ENCODE data around the gene SPATA4.
"Not testable (repeated sequence)": the region's sequence is repeated elsewhere in the genome, so short reads cannot be mapped to it uniquely, and the experiment has no call there.

SPATA4 gene

DNA sequence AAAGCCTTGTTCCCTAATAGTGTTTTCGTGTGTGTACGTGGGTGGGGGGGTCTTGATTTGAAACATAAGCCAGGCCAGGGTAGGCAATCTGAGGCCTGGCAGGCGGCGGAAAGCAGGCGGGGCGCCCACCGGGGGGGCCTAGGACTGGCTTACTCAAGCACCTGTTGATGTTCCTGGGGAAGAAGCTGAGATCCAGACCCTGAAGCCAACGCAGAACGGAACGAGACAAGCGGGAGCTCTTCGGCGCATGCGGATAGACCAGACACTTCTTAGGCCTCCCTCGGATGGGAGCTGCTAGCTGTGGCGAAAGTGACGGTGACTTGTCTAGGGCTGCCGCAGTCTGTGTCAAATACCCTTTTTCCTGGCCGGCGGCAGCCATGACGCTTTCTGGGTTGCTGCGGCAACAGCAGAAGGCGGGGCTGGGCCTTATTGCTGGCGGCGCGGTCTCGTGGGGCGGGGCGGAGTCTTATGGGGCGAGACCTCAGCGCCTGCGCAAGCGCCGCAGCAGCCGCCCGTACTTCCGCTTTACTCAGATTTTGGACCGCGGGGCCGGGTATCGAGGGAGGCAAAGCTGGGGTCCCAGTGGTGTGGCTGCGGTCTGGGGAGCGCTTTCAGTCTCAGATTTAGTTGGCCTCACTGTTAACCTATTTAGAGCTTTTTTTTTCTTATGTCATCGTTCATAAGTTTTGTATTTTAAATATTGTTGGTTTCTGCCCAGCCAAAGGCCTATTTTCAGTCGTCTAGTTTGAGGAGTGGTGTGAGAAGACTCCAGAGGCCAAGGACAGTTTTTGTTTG is at the start of gene SPATA4:
Gene SPATA4 (minus strand): TSS at position 402 of the 795 bp plus-strand sequence. CDS start 23 bp downstream, at position 379.
- DNase-seq (ENCODE audit: low spot score), result peak; percentile 97

DNA sequence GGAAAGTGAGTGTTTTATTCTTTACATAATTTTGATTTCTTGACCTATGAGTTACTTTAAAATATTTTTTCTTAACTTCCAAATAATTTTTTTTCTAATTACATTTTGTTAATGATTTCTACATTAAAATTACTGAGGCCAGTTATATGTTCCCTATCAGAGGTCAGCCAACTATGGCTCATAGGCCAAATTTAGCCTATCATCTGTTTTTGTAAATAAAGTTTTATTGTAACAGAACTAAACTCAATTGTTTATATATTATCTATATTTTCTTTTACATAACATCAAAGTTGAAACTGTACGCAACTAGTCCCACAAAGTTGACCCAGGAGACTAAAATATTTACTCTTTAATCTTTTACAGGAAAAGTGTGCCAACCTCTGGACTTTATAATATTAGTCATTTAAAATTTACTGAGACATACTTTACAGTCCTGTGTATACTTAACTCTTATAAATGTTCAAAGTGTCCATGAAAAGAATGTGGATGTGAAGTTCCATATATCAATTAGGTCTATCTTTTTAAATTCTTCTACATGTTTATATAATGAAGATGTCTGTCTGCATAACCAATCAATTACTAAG is 47.5 kb upstream of the SPATA4 start:
- no peak for DNase-seq (ENCODE audit: low spot score)

DNA sequence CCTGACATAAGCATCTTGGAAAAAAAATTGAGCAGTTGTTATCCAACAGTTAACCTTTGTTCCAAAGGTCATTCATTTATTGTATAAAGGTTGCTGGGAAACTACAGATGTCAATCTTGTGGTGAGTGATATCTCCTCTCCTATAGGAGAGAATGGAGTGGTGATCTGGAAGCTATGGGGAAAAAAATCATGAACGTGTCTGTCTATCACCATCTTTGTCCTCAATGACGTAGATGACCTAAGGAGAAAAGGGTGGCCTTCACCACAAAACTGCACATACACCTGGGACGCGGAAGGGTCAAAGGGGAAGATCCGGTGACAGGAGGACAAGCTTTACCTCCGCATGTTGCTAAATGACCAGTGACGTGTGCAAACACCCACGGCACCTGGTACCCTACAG is 46.3 kb upstream of the SPATA4 start:
- DNase-seq (ENCODE audit: low spot score), result no peak

DNA sequence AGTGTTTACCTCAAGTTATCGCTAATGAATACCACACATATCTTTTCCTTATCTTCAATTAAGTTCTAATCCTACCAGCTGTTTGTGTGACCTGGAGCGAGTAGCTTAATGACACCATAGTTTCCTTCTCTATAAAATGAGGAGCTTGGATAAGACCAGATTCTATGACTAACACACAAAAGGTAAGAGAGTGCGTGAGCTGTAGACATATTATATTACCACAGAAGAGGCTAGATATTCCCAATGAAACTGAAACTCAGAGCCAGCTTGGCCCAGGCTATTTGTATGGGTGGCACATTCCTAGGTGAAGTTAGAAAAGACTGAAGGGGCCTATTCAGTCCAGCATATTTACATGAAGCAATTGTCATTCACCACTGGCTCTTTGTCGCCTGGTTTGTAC is 43.4 kb upstream of the SPATA4 start:
- DNase-seq (ENCODE audit: low spot score), result no peak

DNA sequence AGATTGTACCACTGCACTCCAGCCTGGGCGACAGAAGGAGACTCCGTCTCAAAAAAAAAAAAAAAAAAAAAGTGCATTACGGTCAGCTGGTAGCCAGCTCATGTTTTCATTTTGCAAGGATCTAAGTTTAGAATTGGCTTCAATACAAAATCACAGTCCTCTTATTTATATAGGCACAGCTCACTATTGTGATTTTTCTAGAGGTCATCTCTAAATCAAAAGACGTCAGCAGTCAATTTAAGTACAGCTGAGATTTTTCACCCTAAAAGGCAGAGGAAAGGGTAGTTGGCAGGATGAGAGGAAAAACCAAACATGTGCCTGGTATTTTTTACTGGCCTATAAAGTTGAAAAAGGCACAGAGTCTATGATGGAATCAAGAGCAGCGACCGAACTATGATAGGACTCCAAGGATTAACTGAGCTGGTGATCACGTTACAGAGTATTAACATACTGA is 42.8 kb upstream of the SPATA4 start:
- DNase-seq (ENCODE audit: low spot score), result no peak

DNA sequence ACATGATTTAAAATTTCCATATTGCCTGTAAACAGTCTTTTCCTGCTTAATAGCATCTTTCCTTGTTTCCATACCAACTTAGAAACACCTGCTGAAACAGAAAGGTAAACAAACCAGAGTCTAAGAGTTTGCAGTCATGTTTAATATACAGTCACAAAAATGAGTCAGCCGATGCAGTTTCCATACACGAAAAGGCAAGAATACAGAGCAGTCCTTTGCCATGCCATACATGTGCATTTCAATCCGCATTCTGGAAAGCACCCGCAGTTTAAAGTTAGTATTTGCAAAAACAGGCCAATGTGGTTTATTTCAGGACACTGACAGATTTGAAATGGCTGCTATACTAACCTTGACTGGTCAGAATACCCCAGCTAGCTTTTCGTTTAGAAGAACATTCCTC is 41.6 kb upstream of the SPATA4 start:
- DNase-seq (ENCODE audit: low spot score), result no peak

DNA sequence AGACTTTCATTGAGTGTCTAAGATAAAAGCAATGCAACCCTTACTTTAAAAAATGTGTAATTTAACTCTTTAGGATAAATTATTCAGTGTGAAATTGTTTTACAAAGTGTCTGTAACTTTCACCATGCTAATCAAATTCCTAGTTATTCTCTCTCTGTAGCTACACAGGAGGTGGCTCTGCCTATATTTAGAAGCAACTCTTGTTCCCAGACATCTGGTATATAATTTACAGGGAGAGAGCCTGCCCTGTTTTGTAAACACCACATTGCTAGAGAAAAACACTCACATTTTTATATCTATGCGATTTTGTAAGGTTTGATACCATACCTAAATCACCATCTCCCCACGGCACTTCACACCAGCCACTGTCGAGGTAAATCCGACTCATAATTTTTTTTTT is 35.5 kb upstream of the SPATA4 start:
- no peak for DNase-seq (ENCODE audit: low spot score)

DNA sequence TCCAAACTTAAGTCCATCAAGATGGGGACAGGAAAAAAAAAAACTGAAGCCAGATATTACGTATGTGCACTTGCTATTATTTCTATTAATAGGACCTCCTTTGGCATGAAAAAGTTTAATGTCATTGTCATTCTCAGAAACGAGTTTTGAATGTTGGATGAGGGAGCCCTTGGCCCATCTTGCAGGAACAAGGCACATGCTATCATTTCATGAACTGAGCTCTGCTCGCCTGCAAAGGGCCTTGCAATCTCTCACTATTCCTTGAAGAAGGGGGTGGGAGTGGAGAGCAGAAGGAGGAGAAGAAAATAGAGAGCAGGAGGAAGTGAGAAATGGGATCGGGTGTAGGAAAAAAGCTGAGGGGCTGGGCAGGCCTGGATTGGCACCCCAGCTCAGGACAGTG is 34.3 kb upstream of the SPATA4 start:
- no peak for DNase-seq (ENCODE audit: low spot score)

DNA sequence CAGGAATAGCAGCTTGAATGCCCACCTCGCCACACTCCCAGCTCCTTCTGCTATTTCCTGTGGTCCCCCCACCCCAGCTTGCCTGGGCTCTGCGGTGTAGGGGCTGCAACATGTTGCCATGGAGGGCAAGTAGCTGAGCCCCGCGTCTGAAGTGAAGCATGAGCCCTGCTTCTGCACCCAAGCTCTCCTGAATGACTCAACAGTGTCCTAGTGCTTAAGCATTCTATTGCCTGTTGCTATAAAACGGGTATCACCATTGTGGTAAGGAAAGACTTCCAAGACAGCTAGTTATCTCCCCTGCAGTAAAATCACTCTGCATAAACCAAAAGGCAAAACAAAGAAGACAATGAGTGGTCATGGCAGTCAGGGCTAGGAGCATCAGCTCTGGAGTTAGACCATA is 31.4 kb upstream of the SPATA4 start:
- no peak for DNase-seq (ENCODE audit: low spot score)

DNA sequence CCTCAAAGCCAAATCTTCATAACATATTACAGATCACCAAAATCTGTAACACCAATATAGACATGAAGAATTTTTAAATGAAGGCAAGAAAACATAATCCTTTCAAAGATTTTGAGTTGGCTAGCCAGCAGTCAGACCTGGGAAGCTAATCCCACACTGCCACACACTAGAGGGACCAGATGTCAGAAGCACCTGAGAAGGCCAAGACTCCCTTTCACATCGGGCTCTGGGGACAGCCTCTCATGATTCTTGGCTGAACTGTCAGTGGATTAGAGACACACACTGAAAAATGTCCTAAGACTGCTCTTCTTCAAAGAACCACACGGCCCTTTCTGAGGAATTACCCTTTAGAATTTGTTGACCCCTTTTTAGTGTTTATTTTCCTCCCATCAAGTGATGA is 28.2 kb upstream of the SPATA4 start:
- no peak for DNase-seq (ENCODE audit: low spot score)

DNA sequence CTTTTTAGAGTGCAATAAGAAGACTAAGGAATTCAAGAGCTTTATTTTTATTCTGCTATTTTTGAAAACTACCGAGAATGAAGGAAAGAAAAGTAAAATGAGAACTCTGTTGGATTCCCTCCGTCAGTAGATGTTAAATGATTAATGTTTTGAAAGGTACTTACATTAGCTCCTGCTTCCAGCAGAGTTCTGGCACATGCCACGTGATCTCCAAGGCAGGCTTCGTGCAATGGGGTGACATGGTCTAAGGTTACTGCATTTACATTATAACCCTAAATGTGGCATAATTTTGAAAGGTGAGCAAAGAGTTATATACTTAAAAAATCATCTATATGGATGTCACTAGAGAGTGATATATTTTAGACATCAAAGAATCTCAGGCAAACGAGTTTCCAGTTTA is 26.8 kb upstream of the SPATA4 start:
- DNase-seq (ENCODE audit: low spot score), result no peak

DNA sequence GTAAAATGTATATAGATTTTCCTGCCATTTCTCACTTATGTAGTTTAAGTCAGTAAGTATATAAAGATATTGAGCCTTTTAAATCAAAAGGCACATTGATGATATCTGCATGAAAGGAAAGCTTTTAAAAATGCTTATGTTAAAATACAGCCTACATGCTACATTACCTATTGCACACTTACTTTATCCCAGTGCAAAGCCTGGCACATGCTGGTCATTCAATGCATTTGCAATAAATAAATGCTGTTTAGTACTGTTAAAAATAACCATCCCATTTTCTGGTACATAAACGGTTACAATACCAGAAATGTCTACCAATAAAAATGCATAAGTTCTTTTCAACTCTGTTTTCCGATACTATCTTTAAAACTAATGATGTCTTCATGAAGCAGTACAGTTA is 22.1 kb upstream of the SPATA4 start:
- no peak for DNase-seq (ENCODE audit: low spot score)

DNA sequence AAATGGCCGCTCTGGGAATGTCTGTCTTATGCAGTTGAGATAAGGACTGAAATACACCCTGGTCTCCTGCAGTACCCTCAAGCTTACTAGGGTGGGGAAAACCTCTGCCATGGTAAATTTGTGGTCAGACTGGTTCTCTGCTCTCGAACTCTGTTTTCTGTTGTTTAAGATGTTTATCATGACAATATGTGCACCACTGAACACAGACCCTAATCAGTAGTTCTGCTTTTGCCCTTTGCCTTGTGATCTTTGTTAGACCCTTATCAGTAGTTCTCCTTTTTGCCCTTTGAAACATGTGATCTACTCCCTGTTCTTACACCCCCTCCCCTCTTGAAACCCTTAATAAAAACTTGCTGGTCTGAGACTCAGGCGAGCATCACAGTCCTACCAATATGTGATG is 17.0 kb upstream of the SPATA4 start:
- DNase-seq (ENCODE audit: low spot score), result not testable (repeated sequence)

DNA sequence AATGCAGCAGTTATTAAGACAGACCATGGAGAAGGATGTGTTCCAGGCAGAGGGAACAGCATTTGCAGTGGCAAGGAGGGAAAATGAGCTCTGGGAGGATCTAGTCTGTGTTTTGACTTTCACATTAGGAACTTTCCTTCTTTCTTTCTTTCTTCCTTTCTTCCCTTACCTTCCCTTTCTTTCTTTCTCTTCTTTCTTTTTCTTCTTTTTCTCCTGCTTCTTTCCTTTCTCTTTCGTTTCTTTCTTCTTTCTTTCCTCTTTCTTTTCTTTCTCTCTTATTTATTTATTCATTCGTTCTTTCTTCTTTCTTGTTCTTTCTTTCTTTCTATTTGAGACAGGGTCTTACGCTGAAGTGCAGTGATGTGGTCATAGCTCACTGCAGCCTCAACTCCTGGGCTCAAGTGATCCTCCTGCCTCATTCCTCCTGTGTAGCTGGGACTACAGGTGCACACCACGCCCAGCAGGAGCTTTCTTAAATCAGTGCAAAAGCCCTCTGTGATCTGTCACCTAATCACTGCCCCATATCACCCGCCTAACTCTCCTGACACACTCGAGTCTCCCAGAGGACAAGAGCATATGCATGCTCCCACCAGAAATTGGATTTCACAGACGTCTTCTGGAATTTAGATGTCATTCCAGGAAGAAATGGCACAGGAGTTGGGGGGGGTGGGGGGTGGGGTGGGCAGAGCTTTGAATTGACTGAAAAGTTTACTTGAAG is 15.4 kb upstream of the SPATA4 start:
- DNase-seq (ENCODE audit: low spot score), result no peak

DNA sequence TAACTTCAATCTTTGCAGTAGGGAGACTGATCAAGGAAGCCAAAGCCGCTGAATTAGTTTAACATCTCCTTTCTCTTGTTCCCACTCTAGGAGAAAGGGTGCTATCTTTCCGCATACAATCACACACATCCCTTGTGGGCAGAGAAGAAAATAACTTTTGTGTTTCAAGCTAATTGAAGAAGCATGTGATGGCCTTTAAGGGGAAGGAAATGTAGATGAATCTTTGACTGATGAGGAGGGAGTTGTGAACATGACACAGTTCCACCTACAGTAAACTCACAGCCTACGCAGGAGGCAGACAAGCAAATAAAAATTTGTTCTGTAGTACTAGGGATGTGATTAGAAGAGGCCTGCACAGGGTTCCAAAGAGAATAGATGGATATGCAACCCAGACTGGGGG is 14.7 kb upstream of the SPATA4 start:
- DNase-seq (ENCODE audit: low spot score), result no peak

DNA sequence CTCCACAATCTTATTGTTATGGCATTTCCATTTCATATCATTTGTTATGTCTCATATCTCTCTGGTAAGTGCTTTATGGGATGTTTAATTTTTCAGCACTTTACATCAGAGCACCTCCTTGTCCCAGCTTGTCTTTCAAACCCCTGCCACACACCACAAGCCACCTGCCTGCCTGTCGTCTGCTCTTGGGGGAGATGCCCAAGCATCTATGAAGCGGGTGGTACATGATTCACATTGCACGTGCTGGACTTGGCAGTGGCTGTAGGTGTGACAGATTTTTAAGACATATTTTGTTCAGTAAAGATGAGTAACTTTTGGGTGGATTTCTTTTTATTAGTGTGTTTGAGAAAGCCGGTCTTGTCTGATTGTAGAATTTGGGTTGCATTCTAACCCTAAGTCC is 14.2 kb upstream of the SPATA4 start:
- no peak for DNase-seq (ENCODE audit: low spot score)

DNA sequence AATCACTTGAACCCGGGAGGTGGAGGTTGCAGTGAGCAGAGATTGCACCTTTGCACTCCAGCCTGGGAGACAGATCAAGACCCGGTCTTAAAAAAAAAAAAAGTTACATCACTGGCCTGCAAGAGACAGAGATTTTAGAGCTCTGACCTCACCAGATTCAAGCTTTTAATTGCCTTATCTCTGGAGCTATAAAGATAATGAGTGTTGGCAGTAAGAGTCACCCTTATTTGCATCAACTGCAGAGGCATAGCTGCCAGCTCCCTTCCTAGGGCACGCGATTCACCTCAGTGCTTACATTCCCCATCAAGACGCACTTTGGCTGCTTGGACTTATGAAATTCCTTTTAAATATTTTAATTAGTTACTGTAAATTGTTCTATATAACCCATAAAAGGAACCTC is 12.5 kb upstream of the SPATA4 start:
- DNase-seq (ENCODE audit: low spot score), result no peak

DNA sequence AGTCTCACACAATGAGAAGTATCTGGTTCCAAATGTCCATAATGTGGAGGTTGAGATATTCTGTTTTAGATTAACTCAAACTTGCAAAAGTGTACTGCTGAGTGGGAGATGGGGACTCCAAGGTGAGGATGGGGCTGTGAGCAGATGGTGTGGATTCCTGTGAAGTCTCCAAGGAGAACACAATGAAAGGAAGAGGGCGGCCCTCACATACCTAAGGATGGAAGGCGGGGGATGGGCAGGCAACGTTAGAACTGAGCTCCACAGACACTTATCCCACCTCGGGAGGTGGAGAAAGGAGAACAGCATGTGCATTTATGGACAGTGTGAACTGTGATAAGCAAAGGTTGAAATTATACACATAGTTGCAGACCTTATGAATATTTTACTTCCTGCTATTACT is 9.9 kb upstream of the SPATA4 start:
- DNase-seq (ENCODE audit: low spot score), result no peak

DNA sequence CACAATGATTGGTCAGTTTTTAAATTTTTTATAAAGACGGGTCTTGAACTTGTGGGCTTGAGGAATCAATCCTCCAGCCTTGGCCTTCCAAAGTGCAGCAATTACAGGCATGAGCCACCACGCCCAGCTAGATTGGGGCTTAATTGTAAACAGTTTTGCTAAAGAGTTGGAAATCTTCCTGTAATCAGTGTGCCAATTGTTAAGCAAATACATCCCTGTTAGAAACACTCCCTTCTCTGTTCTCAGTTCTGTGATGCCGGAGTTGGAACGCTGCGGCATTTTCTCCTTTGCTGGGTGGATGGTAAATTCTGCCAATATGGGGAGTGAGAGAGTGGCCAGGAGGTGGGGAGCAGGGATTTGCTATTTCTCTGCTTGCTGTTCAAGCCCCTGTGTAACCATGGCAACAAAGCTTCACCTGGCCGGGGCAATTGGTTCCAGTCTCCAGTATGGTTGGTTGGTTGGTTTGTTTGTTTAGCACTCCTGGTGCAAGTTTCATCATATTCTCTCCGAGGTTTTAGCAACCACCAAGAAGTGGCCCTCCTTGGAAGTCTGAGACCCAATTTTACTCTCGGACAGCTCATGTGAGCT is 3.0 kb upstream of the SPATA4 start:
- DNase-seq (ENCODE audit: low spot score), result no peak

DNA sequence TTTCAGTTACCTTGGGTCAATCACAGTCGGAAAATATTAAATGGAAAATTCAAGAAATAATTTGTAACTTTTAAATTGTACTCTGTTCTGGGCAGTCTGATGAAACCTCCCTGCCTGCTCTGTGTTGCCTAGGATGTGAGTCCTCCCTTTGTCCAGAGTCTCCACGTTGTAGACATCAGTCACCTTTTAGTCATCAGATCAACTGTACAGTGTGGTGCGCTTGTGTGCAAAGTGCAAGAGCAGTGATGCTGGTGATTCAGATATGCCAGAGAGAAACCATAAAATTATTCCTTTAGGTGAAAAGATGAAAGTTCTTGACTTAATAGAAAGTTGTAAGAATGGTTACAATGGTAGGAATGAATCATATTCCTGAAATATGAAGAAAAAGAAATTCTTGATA is 1.4 kb downstream of the SPATA4 start:
- no peak for DNase-seq (ENCODE audit: low spot score)

DNA sequence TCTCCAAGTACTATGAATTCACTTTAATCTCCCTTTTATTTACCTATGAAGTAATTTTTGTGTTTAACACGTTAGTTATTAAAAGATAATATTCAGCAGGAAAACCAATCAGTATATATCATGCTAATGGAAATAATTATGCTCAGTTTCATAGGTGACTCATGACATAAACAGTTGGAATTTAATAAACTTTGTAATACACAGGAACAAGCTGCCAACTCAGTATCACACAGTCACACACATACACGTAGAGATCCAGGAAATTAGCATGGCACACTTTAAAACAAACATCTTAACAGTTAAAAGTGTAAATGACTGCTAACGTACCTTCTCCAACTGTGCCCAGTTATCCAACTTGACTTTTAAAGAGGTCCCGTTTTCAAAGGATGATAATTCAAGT is 2.3 kb downstream of the SPATA4 start:
- no peak for DNase-seq (ENCODE audit: low spot score)

DNA sequence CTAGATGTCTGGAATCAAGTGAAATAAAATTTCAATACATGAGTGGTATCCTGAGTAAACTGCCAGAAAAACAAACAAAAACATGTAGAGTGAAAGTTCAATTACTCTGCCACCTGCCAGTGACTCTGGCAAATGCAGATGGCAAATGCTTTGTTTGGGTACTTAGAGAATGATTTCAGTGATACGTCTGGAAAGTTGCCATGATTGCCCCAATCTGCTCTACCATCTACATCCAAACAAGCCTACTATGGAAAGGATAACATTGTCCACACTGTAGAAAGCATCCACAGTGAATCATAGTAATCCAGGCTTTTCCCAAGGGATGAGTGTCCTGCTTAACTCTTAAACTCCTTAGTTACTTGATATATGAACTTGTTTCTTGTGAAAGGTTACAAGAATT is 3.4 kb downstream of the SPATA4 start:
- peak; percentile 22 for DNase-seq (ENCODE audit: low spot score)
